Measurements from ENCODE around the gene ADCY1.

DNA sequence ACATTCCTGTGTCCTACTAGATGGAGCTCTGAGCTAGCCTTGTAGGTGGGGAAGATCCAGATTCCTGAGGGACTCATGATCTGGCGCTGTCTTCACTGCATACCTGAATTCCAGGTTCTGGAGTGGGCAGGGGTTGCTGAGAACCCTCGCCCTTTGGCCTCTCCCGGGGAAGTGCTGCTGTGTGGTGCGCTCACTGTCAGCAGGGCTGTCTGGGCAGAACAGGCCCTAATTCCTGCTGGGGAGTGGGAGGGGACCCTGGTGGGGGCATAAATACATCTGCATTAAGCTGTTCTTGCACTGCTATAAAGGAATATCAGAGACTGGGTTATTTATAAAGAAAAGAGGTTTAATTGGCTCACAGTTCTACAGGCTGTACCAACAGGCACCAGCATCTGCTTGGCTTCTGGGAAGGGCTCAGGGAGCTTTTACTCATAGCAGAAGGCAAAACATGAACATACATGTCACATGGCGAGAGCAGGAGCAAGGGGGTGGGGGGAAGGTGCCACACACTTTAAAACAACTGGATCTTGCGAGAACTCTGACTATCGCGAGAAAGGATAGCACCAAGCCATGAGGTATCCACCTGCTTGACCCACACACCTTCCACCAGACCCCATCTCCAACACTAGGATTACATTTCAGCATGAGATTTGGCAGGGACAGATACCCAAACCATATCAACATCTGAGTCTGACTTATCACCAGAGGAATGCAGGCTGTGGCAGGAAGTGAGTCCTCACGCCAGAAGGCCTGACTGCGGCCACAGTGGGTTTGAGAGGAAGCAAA, 115.0 kb downstream of the ADCY1 start:
- TF ChIP-seq, protein P1, sequence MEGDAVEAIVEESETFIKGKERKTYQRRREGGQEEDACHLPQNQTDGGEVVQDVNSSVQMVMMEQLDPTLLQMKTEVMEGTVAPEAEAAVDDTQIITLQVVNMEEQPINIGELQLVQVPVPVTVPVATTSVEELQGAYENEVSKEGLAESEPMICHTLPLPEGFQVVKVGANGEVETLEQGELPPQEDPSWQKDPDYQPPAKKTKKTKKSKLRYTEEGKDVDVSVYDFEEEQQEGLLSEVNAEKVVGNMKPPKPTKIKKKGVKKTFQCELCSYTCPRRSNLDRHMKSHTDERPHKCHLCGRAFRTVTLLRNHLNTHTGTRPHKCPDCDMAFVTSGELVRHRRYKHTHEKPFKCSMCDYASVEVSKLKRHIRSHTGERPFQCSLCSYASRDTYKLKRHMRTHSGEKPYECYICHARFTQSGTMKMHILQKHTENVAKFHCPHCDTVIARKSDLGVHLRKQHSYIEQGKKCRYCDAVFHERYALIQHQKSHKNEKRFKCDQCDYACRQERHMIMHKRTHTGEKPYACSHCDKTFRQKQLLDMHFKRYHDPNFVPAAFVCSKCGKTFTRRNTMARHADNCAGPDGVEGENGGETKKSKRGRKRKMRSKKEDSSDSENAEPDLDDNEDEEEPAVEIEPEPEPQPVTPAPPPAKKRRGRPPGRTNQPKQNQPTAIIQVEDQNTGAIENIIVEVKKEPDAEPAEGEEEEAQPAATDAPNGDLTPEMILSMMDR (IDR thresholded peaks at IDR 0.05), result no peak
- TF ChIP-seq POLR2A (IDR thresholded peaks at IDR 0.05), result no peak

All from uterus (tissue), 2 donors.